Memory B cell (primary cell): ENCODE results near the gene CORO1C.
"Not testable (repeated sequence)": the region's sequence is repeated elsewhere in the genome, so short reads cannot be mapped to it uniquely, and the experiment has no call there.

ENCODE experiments used
- ATAC-seq: fragments of 150-1000 bp; cut with Tn5 transposase; 2 replicates; pipeline ENCODE4 v1.10.0; 2021; ENCODE audit warnings: low read depth, mild to moderate bottlenecking, moderate library complexity
- DNase-seq, 2 donors: peaks; one replicate each; pipeline ENCODE4 v3.0.0; 2022; ENCODE audit warnings: low spot score in 2 of 2
- H3K27ac Mint-ChIP-seq: one replicate; pipeline ENCODE4 v1.8.0; 2022; ENCODE audit warnings: mild to moderate bottlenecking, moderate library complexity, mixed read lengths
- H3K27me3 Mint-ChIP-seq: one replicate; pipeline ENCODE4 v1.8.0; 2022; ENCODE audit warnings: mixed read lengths
- H3K36me3 Mint-ChIP-seq: one replicate; pipeline ENCODE4 v1.8.0; 2022; ENCODE audit warnings: mild to moderate bottlenecking, mixed read lengths
- H3K4me1 Mint-ChIP-seq: one replicate; pipeline ENCODE4 v1.8.0; 2022; ENCODE audit warnings: mixed read lengths
- H3K4me3 Mint-ChIP-seq: one replicate; pipeline ENCODE4 v1.8.0; 2022; ENCODE audit warnings: mild to moderate bottlenecking, moderate library complexity, mixed read lengths
- H3K9me3 Mint-ChIP-seq: one replicate; pipeline ENCODE4 v1.8.0; 2022; ENCODE audit warnings: mixed read lengths

Gene CORO1C

GRCh38 chr12:108765289-108765764 is 34.0 kb upstream of the CORO1C start:
- Mint-ChIP-seq H3K27ac (no peak overlapping the region), H3K27me3 (no peaks in the 10 kb centered on the region), H3K9me3 (no peaks in the 10 kb centered on the region), H3K4me3 (no peak overlapping the region), H3K4me1 (peaks cover 24% of the 10 kb centered on the region), H3K36me3 (peaks cover 1% of the 10 kb centered on the region)
- ATAC-seq: no peak
- no peak for DNase-seq

DNA sequence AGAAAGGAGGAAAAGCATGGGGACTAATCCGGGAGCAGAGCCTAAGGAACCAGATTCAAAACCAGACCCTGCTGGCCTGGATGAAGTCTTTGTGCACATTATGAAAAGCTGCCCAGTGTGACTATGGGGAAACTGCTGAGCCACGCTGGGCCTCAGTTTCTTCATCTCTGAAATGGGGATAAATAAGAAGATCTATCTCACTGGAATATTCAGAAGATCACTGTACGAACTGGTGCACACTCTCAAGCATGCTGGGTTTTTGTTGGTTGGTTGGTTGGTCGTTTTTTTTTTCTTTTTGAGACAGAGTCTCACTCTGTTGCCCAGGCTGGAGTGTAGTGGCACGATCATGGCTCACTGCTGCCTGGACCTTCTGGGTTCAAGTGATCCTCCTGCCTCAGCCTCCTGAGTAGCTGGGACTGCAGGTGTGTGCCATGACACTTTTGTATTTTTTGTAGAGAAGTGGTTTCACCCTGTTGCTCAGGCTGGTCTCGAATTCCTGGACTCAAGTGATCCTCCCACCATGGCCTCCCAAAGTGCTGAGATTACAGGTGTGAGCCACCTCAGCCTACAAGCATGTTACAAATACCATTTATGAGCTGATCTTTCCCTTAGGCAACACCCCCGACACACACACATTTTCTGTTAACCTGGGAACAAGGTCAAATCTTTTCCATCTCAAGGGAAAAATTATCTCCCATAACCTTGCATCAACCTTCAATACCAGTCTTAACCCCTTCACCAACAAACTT is 33.4 kb upstream of the CORO1C start:
- Mint-ChIP-seq H3K27me3 (no peaks in the 10 kb centered on the region), H3K27ac (no peak overlapping the region), H3K4me3 (no peak overlapping the region), H3K36me3 (peaks cover 1% of the 10 kb centered on the region), H3K9me3 (no peaks in the 10 kb centered on the region), H3K4me1 (peaks cover 24% of the 10 kb centered on the region)
- DNase-seq (no peak), ATAC-seq (no peak)

DNA sequence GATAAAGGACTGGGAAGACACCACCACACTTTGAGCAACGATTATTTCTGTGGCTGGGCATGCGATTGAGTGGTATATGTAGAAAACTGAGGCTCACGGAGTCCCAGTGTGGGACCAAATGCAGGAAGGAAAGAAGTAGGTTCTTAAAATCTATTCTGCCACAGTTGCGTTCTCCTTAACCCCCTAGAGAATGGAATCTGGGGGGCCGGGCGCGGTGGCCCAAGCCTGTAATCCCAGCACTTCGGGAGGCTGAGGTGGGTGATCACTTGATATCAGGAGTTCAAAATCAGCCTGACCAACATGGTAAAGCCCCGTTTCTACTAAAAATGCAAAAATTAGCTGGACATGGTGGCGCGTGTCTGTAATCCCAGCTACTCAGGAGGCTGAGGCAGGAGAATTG is 29.9 kb upstream of the CORO1C start:
- Mint-ChIP-seq H3K9me3 (no peaks in the 10 kb centered on the region), H3K4me3 (no peak overlapping the region), H3K4me1 (peaks cover 9% of the 10 kb centered on the region), H3K36me3 (peaks cover 4% of the 10 kb centered on the region), H3K27me3 (no peaks in the 10 kb centered on the region), H3K27ac (no peak overlapping the region)
- ATAC-seq (no peak), DNase-seq (no peak)

GRCh38 chr12:108759924-108760323 is 28.6 kb upstream of the CORO1C start:
- Mint-ChIP-seq H3K27ac (no peak overlapping the region), H3K27me3 (no peaks in the 10 kb centered on the region), H3K4me1 (peaks cover 7% of the 10 kb centered on the region)

DNA sequence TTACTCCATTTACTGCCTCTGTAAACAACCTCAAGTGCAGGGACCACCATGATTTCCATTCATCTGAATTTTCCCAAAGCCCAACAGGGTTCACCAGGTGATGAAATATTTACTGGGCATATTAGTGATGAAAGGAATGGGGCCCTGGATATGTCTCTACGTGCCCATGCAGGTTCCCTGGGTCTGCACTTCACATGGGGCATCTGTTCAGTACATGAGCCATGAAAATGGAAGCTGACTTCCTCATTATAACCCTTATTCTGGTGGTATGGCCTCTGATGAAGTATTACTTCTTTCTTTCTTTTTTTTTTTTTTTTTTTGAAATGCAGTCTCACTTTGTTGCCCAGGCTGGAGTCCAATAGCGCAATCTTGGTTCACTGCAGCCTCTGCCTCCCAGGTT is 26.5 kb upstream of the CORO1C start:
- H3K36me3 Mint-ChIP-seq: peaks cover 2% of the 10 kb centered on the region
- DNase-seq (no peak), ATAC-seq (peak; percentile 42)
- no peak overlapping the region for H3K4me3 Mint-ChIP-seq
- no peak overlapping the region for H3K27ac Mint-ChIP-seq
- H3K27me3 Mint-ChIP-seq: no peaks in the 10 kb centered on the region
- no peaks in the 10 kb centered on the region for H3K9me3 Mint-ChIP-seq
- peaks cover 7% of the 10 kb centered on the region for H3K4me1 Mint-ChIP-seq

More at GRCh38 chr12:108759924-108760323, 28.6 kb upstream of the CORO1C start:
- no peak for ATAC-seq
- no peak overlapping the region for H3K4me3 Mint-ChIP-seq
- H3K9me3 Mint-ChIP-seq: no peaks in the 10 kb centered on the region
- peaks cover 2% of the 10 kb centered on the region for H3K36me3 Mint-ChIP-seq
- no peak for DNase-seq

- H3K27ac Mint-ChIP-seq: no peak overlapping the region
- H3K9me3 Mint-ChIP-seq: no peaks in the 10 kb centered on the region
- H3K36me3 Mint-ChIP-seq: peaks cover 2% of the 10 kb centered on the region
- no peaks in the 10 kb centered on the region for H3K4me1 Mint-ChIP-seq
- no peak overlapping the region for H3K4me3 Mint-ChIP-seq
- ATAC-seq: no peak
- H3K27me3 Mint-ChIP-seq: no peaks in the 10 kb centered on the region
- no peak for DNase-seq
Measured at GRCh38 chr12:108756421-108756820, 25.1 kb upstream of the CORO1C start.

- H3K27me3 Mint-ChIP-seq: no peaks in the 10 kb centered on the region
- ATAC-seq: no peak
- no peak overlapping the region for H3K27ac Mint-ChIP-seq
- no peaks in the 10 kb centered on the region for H3K9me3 Mint-ChIP-seq
- H3K36me3 Mint-ChIP-seq: peaks cover 2% of the 10 kb centered on the region
- no peak for DNase-seq
- H3K4me3 Mint-ChIP-seq: no peak overlapping the region
- H3K4me1 Mint-ChIP-seq: no peaks in the 10 kb centered on the region
Measured at GRCh38 chr12:108755481-108755880, 24.2 kb upstream of the CORO1C start.

DNA sequence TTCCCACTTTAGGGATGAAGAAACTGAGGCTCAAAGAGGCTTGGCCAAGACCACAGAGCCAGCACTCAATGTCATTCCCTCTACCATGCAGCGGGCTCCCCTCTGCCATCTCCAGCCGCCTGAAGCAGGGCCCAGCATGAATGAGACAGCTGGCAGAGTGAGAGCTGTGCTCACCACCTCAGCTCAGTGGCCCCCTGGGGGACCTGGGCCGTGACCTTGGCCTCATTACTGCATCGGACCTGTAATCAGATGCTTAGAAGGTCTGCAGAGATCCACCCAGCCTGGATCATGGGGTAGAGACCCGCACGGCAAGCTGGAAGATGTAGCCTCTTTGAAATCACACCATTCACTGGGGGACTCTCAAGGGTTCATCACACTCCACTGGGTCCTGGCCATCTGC is 22.7 kb upstream of the CORO1C start:
- H3K9me3 Mint-ChIP-seq: no peaks in the 10 kb centered on the region
- H3K27ac Mint-ChIP-seq: no peak overlapping the region
- no peaks in the 10 kb centered on the region for H3K27me3 Mint-ChIP-seq
- no peak overlapping the region for H3K4me3 Mint-ChIP-seq
- H3K4me1 Mint-ChIP-seq: no peaks in the 10 kb centered on the region
- DNase-seq (no peak), ATAC-seq (no peak)
- no peaks in the 10 kb centered on the region for H3K36me3 Mint-ChIP-seq

DNA sequence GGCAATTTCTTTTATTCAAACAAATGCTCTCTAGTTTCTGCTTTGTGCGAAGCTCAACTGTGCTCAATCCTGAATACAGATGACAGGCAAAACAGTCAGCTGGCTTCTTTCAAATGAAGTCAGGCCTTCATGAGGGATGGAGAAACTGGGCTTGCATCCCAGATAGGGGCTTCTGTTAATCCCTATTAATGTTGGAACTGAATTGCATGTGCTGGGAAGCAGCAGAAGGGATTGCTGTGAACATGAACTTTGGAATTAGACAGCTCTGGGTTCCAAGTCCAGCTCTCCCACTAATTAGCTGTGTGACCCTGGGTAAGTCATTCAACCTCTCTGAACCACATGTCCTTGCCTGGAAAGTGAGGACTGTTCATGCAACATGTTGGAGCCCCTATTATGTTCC is 21.1 kb upstream of the CORO1C start:
- DNase-seq (no peak), ATAC-seq (no peak)
- Mint-ChIP-seq H3K9me3 (no peaks in the 10 kb centered on the region), H3K4me1 (no peaks in the 10 kb centered on the region), H3K36me3 (peaks cover under 1% of the 10 kb centered on the region), H3K27ac (no peak overlapping the region), H3K4me3 (no peak overlapping the region), H3K27me3 (no peaks in the 10 kb centered on the region)

- H3K27ac Mint-ChIP-seq: no peak overlapping the region
- DNase-seq (no peak), ATAC-seq (no peak)
- no peaks in the 10 kb centered on the region for H3K4me1 Mint-ChIP-seq
- no peaks in the 10 kb centered on the region for H3K27me3 Mint-ChIP-seq
- H3K4me3 Mint-ChIP-seq: no peak overlapping the region
- H3K9me3 Mint-ChIP-seq: no peaks in the 10 kb centered on the region
- H3K36me3 Mint-ChIP-seq: peaks cover 2% of the 10 kb centered on the region
Measured at GRCh38 chr12:108751821-108752220, 20.5 kb upstream of the CORO1C start.

DNA sequence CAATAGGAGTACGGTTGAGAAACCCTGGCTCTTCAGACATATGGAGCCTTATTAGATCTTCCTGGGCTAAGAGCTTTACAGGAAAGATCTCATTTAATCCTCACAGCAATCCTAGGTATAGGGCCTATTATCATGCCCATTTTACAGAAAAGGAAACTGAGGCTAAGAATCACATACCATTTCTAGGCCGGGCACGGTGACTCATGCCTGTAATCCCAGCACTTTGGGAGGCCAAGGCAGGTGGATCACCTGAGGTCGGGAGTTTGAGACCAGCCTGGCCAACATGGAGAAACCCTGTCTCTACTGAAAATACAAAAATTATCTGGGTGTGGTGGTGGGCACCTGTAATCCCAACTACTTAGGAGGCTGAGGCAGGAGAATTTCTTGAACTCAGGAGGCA is 19.7 kb upstream of the CORO1C start:
- H3K9me3 Mint-ChIP-seq, H3K36me3 Mint-ChIP-seq, H3K4me3 Mint-ChIP-seq, ATAC-seq, H3K27ac Mint-ChIP-seq, DNase-seq, H3K27me3 Mint-ChIP-seq, H3K4me1 Mint-ChIP-seq: not testable (repeated sequence)

DNA sequence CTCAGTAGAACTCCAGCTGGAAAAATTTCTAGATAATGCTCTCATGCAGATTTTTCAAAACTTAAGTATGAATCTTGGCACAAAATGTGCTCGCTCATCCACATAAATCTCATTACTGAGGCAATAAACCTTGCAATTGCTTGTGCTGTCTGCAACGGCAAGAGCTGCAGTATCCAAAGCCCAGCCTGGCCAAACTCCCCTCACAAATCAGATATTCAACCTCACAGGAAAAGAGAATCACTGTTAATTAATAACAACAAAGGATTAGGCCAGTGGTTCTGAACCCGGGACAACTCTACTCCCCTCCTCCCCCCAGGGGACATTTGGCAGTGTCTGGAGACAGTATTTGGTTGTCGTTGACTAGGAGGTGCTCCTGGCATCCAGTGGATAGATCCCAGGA is 19.2 kb upstream of the CORO1C start:
- Mint-ChIP-seq H3K36me3 (peaks cover 2% of the 10 kb centered on the region), H3K4me3 (no peak overlapping the region), H3K9me3 (no peaks in the 10 kb centered on the region), H3K4me1 (no peaks in the 10 kb centered on the region), H3K27me3 (no peaks in the 10 kb centered on the region), H3K27ac (no peak overlapping the region)
- DNase-seq (no peak), ATAC-seq (no peak)

DNA sequence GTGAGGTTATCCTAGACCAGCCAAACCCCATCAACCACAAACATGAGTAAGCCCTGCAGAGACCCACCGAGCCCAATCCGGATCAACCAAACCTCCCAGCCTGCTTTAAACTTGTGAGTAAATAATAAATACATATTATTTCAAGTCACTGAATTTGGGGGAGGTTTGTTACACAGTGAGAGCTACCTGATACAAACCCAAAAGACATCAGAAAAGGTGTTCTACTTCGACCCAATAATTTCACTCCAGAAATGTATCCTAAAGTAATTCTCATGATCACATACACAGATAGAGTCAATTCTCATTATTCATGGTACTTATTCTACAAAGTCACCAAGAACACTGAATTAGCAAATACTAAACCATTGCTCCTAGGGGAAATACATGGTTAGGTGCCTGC is 16.2 kb upstream of the CORO1C start:
- Mint-ChIP-seq H3K9me3 (no peaks in the 10 kb centered on the region), H3K27me3 (no peaks in the 10 kb centered on the region), H3K27ac (no peak overlapping the region), H3K36me3 (peaks cover 2% of the 10 kb centered on the region), H3K4me3 (no peak overlapping the region), H3K4me1 (peaks cover 5% of the 10 kb centered on the region)
- no peak for ATAC-seq
- no peak for DNase-seq

DNA sequence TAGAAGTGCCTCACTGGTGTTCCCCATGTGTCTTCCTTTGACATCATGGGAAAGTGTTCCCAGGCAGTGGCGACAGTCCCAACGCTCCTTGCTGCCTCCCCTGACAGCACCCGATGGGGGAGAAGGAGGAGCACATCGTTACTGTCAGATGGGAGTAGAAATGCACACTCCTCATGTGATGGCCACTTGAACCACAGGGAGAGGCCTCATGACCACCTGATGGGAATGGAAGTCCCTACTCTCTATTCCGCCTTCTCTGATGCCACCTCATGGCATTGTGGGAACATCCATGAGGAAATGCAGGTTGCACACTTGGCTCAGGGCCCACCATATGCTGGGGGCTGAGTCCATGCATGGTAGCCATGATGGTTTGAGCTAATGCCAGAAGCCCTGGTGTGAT is 14.3 kb upstream of the CORO1C start:
- ATAC-seq: no peak

More for the DNA sequence above, 14.3 kb upstream of the CORO1C start:
- Mint-ChIP-seq H3K36me3 (peaks cover 2% of the 10 kb centered on the region), H3K4me1 (peaks cover 5% of the 10 kb centered on the region), H3K27me3 (no peaks in the 10 kb centered on the region), H3K27ac (no peak overlapping the region), H3K9me3 (no peaks in the 10 kb centered on the region), H3K4me3 (no peak overlapping the region)
- no peak for DNase-seq
